Fibroblast of skin of left quadriceps (primary cell): ENCODE results near the gene IGFBP5.
A peak's percentile ranks its signal among the peaks of the same experiment; 100 is the strongest.

Source experiments
- DNase-seq, 2 experiments: peaks; one replicate each; pipeline ENCODE4 v3.0.0-alpha.2; 2013; ENCODE audit warnings: low read depth in 2 of 2

IGFBP5 gene

GRCh38 chr2:216714376-216714775, 19.0 kb upstream of the IGFBP5 start:
- no peak for DNase-seq

- peak; percentile 94 to 96 for DNase-seq
Observed at GRCh38 chr2:216713691-216714336, 18.5 kb upstream of the IGFBP5 start.

DNA sequence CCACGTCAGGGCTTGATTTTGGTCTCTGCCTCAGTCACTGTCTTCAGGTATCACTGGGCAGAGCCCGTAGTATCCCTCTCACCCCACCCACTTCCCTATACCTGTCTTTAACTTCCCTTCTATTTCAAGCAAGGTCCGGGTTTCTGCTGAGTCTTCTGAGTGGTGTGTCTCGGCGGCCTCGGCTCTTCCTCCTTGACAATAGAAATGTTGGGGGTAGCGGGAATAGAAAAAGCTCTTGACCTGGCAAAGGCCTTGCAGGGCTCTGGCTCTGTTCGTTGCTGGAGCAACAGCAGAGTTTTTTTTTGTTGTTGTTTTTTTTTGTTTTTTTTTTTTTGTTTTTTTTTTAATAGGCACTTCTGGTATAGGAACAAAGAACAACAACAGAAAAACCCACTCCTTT, 16.0 kb upstream of the IGFBP5 start:
- DNase-seq: no peak

- DNase-seq: no peak
Observed at GRCh38 chr2:216710551-216711301, 15.4 kb upstream of the IGFBP5 start.

DNA sequence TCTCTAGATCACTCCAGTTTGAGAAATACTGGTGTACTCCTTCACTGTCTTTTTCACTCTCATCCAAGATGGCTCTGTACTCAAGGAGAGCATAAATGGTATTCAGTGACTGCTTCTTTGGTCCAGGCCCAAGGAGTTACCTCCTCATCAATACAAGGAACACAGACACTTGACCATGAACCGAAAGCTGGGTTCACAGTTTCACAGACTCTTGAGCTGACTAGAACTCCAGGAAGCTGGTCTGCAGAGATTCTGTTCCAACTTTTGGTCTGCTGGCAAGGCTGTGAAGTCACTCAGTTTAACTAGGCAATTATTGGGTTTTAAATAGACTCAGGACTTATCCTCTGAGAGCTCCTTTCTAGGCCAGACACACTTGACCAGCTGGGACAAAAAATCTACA, 7.4 kb upstream of the IGFBP5 start:
- DNase-seq: no peak

- DNase-seq: no peak
Observed at GRCh38 chr2:216701544-216701943, 6.2 kb upstream of the IGFBP5 start.

DNA sequence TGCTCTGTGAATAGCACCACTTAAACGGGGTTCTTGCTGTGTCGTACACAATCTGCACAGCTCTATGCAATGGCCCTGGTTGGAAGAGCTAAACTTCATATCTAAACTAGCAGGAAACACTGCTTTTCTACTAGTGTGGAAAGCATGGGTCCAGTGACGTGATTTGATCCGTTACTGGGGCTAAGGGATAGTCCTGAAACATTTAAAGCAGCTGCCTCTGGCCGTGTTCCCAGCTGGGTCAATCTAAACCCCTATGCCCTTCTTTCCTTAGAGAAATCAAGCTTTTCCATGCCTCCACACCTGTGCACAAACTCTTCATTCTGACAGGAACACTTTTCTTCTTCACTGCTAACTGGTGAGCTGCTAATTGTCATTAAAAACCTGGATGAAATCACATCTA, 5.4 kb upstream of the IGFBP5 start:
- no peak for DNase-seq

DNA sequence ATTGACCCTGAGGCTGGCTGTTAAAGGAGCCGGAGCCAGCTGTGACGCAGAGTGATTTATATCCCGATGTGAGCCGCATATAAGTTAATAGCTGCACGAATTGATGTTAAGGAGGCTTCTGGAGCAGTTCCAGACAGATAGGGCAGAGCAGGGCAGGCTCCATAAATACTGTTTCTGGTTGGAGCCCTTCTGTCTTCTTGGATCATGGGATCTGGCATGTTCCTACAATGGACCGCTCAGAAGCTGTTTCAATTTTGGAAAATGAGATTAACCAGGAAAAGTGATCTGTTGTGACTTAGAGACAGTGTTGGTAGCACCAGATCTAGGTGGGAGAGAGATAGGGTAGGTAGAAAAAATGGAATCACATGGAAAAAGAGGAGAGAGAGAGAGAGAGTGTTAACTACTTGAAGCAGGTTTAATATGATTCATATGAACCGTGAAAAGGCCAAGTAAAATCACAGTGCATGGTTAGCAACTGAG, 4.8 kb upstream of the IGFBP5 start:
- no peak for DNase-seq

DNA sequence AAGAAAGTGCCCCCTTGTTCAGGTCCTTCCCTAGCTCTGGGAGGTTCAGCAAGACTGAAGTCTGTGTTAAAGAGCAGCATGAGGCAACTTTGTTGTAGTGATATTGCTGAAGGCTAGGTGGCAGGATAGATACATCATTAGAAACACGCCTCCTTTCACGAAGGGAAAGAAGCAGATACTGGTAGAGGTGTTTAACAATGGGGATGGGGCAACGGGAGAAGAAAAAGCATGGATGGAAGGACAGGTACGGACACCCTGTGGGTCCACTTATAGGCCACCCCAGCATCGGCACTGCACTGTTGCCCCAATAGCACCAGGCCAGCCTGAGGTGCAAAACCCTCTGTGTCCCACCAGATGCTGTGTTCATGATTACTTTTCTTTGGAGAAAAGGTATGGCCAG, 3.5 kb upstream of the IGFBP5 start:
- peak in 1 of 2 experiments; percentile 41 for DNase-seq

GRCh38 chr2:216698293-216698692, 2.9 kb upstream of the IGFBP5 start:
- no peak for DNase-seq

- DNase-seq: no peak
Observed at GRCh38 chr2:216696751-216697560, 1.6 kb upstream of the IGFBP5 start.

DNA sequence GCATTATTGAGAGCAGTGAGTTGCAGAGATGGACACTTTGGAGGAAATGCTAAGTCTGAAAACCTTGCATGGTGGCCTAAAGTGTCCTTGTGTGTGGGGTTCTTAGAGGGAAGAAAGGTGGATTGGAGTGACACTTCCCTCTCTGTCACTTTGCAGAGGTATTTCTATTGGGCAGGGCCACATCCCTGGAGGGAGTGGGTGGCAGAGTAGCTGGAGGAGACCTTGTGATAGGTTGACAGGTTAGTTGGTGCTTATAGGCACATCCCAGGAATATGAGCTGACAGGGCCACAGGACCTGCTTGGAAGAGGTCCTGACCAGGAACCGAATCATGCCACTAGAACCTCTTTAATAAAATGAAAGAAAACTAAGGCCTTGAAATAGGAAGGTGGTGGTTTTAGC, 972 bp upstream of the IGFBP5 start:
- no peak for DNase-seq

GRCh38 chr2:216694826-216695217, 527 bp downstream of the IGFBP5 start:
- DNase-seq: no peak

GRCh38 chr2:216694082-216694825, 1.1 kb downstream of the IGFBP5 start:
- no peak for DNase-seq

- DNase-seq: no peak
Observed at GRCh38 chr2:216693414-216694080, 1.8 kb downstream of the IGFBP5 start.

DNA sequence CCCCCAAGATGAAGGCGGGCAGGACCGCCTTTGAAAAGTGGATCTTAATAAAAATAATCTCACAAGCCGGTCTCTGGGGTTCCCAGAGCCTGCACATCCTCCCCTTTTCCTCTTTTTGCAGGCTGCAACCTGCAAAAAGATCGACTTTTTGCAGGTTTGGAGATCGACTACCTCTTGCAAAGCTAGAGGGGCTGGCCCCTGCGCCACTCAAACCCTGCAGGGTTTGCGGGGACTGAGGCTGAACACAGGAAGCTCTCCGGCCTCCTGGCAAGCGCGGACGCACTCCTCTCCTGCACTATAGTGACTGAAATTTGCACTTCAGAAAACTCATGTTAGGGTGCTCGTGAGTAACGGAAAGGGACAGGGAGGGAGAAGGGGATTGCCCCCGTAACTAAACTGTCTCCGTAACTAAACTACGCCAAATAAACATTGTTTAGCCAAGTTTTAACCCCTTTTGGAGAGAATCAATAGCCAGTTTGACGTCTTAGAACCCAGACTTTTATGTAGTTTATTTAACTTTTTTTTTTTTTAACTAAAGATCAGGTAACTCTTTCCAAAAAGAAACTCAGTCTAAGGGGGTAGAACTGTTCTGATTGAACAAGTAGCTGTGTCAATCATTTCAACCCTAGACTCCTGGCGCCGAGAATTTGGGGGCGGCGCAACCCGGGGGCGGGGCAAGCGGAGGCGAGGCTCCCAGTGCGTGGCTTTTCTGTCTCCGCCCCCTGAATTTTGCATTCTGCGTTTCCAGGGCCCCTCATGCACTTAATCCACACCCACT, 2.5 kb downstream of the IGFBP5 start:
- DNase-seq: peak; percentile 67

GRCh38 chr2:216690853-216691741, 4.3 kb downstream of the IGFBP5 start:
- DNase-seq: peak; percentile 78 to 79

DNA sequence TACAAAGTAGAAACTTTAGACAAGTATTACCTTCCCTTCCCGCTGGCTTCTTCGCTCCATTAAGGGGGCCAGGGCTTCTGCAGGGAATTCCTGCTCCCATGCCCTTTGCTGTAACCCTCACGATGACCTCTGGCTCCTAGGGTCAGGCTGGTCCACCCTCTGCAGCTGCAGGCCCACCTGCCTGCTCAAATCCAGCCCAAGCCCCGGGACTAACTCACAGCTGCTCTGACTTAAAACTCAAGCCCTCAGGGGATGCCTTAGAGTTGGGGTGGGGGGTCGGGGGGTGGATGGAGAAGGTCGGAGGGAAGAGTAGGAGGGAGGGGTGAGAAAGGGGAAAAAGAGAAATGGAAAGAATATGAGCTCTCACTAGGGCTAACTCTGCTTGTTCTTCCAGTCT, 4.9 kb downstream of the IGFBP5 start:
- DNase-seq: no peak

- DNase-seq: no peak
Observed at GRCh38 chr2:216689397-216689796, 6.0 kb downstream of the IGFBP5 start.
